PC-3 (cell line): ENCODE measurements around the gene REEP3.

Experiments used
- EZH2 ChIP-seq: fragments of 300-600 bp; sonication (generic); IDR thresholded peaks from one replicate; pipeline ENCODE4 v1.6.1; 2017; ENCODE audit warnings: antibody characterized with exemption, mild to moderate bottlenecking, low read length; ENCODE audit not compliant: unreplicated experiment
- EZH2phosphoT487 ChIP-seq: fragments of 300-600 bp; sonication (generic); IDR thresholded peaks from 2 replicates; pipeline ENCODE4 v1.6.1; 2018; ENCODE audit warnings: mild to moderate bottlenecking, antibody characterized with exemption, low read length, borderline replicate concordance
- TF ChIP-seq, protein P1 (sequence below): fragments of 300-600 bp; sonication (generic); conservative IDR thresholded peaks from 2 replicates; pipeline ENCODE4 v1.5.1; 2017; ENCODE audit warnings: antibody characterized with exemption, low read depth, mild to moderate bottlenecking, low read length

GRCh38 chr10:63537536-63537935 lies 16.3 kb downstream of the REEP3 start:
- TF ChIP-seq EZH2 (no peak), EZH2phosphoT487 (no peak)
- TF ChIP-seq, protein P1, sequence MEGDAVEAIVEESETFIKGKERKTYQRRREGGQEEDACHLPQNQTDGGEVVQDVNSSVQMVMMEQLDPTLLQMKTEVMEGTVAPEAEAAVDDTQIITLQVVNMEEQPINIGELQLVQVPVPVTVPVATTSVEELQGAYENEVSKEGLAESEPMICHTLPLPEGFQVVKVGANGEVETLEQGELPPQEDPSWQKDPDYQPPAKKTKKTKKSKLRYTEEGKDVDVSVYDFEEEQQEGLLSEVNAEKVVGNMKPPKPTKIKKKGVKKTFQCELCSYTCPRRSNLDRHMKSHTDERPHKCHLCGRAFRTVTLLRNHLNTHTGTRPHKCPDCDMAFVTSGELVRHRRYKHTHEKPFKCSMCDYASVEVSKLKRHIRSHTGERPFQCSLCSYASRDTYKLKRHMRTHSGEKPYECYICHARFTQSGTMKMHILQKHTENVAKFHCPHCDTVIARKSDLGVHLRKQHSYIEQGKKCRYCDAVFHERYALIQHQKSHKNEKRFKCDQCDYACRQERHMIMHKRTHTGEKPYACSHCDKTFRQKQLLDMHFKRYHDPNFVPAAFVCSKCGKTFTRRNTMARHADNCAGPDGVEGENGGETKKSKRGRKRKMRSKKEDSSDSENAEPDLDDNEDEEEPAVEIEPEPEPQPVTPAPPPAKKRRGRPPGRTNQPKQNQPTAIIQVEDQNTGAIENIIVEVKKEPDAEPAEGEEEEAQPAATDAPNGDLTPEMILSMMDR = no peak
